ENCODE results near the gene RBFOX2.

- TF ChIP-seq CTCF (IDR thresholded peaks at IDR 0.05; ENCODE audit: low read depth, low read length): no peak
- no peak for TF ChIP-seq EZH2phosphoT487 (IDR thresholded peaks at IDR 0.05; ENCODE audit: low read depth)
Observed at GRCh38 chr22:35921044-35921443, 107.6 kb downstream of the RBFOX2 start.

Measured in OCI-LY3 (cell line).